Activated T-cell treated with anti-CD3 and anti-CD28 coated beads for 24 hours (primary cell): Measurements from ENCODE around the gene MCTP2.
A peak's percentile ranks its signal among the peaks of the same experiment; 100 is the strongest.

Source experiments
- DNase-seq: peaks from one replicate; pipeline ENCODE4 v3.0.0-alpha.2; 2020; ENCODE audit warnings: low read depth

MCTP2 gene

DNA sequence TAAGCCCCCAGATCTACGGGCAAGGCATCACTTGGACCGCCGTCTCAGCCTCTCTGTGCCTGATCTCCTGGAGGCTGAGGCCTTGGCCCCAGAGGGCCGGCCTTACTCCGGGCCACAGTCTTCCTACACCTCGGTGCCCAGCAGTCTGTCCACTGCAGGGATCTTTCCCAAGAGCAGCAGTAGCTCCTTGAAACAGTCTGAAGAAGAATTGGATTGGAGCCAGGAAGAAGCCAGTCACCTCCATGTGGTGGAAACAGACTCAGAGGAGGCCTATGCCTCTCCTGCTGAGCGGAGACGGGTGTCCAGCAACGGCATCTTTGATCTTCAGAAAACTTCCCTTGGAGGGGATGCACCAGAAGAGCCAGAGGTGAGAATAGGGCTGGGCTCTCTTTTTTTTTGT lies 67.0 kb downstream of the MCTP2 start:
- DNase-seq = no peak

DNA sequence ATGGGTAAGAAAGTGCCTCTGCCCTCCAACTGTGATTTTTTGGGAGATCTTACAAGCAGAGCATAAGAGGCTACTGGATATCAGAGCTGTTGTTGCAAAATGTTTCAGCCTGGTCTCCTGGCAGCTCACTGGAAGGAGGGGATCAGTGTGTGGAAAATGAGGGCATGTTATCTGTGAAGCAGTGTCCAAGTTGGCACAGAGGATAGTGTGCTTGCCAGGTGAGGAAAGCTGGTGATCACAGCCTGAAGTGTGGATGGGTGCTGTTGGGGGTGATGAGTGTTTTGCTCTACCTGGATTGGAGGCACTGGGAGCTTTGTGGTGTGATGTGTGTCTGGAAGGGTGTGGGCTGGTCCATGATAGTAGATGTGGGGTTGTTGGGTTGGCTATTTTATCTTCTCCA lies 69.3 kb downstream of the MCTP2 start:
- DNase-seq = no peak

DNA sequence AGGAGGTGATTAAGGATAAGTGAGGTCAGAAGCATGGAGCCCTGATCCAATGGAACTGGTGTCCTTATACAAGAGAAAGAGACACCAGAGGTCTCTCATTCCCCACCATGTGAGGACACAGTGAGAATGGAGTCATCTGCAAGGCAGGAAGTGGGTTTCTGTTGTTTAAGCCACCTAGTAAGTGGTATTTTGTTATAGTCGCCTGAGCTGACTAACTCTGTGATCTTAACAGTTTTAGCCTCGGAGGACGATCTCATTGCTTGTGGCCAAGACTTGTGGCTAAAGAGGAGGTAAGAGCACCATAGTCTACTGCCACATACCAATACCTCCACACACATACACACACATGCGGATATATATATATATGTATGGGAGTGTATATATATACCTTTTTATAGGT lies 73.8 kb downstream of the MCTP2 start:
- DNase-seq = no peak

DNA sequence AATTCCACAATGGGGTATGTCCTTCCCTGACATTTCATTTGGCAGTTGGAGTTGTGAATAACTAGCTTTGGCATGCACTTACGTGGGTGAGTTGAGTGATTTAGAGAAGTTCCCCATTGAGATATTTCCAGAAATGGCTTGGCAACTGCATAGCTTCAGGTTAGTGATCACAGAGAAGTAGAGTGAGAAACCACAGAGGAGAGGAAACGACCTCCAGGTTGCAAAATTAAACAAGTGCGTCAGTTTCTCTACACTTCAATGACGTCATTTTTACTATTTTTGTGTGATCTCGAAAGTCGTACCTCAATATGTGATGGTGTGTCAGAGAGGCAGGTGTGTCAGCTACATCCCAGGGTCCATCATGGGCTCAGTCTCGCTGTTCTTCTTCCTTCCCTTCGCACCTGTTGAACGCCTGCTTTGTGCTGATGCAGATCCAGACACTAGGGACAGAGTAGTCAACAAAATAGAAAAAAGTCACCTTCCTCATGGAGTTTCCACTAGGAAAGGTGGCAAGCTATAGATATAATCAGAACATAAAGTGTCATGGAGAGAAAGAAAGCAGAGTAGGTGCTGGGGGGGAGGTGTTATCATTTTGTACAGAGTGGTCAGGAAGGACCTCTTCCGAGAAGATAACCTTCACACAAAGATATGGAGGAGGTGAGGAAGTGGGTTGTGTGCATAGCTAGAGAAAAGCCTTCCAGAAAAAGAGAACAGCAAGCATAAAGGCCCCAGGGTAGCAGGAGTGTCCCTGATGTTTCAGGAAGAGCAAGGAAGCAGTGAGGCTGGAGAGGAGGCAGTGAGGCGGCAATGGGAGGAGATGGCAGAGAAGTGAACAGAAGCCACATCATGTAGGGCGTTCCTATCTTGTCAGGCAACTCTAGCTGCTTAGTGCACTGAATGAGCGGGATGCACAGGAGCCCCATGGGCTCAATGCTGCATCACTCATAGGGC lies 75.6 kb downstream of the MCTP2 start:
- DNase-seq = no peak

GRCh38 chr15:94312946-94313345 lies 81.6 kb downstream of the MCTP2 start:
- no peak for DNase-seq

DNA sequence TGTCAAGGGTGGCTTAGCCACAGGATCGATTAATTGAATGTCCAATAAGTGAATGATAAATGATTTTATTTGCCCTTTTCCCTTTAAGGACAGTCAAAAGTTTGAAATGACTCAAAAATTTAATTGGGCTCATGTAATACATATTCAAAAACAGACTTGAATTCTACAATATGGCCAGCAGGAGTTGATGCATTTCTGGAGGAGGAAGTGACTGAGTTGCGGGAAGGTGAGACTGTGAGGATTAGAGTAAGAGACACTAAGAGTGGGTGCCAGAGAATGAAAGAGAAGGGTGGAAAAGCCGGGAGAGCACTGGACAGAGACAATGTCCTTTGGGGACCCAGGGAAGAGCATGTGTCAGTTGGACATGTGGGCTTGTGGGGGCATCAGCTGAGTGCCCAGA lies 83.3 kb downstream of the MCTP2 start:
- no peak for DNase-seq

- DNase-seq = no peak
Measured at GRCh38 chr15:94317211-94317610, 85.8 kb downstream of the MCTP2 start.

- no peak for DNase-seq
Measured at GRCh38 chr15:94322141-94322540, 90.8 kb downstream of the MCTP2 start.

- no peak for DNase-seq
Measured at GRCh38 chr15:94323076-94323475, 91.7 kb downstream of the MCTP2 start.

DNA sequence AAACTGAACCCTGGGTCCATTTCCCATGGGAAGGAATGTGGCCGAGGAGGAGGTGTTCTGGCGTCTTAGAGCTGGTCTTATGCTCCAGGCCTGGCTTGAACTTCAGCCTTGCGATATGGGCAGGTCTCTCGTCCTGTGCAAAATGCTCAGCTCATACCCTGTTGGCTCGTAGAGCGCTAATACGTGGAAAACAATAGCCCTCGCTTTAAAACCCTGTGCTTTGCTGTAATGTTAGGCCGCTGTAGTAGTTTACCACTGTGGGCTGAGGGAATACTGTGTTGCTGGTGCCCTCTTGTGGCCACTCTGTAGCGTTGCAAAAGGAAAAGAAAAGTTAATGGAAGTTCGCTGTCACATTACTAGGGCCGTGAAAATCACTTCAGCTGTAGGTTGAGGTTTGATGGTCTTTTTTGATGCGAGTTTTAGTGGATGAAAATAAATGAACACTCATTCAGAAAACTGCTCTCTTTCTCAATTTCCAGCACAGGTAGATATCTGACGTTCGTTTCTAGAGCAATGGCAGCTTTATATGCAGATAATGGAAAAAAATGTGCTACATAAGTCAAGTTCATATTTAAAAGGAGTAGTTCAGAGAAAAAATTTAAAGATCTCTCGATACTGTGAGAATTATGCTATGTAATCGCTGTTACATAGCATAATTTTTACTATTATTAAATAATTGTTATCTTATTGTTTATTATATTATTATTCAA lies 92.9 kb downstream of the MCTP2 start:
- DNase-seq = peak; percentile 44

DNA sequence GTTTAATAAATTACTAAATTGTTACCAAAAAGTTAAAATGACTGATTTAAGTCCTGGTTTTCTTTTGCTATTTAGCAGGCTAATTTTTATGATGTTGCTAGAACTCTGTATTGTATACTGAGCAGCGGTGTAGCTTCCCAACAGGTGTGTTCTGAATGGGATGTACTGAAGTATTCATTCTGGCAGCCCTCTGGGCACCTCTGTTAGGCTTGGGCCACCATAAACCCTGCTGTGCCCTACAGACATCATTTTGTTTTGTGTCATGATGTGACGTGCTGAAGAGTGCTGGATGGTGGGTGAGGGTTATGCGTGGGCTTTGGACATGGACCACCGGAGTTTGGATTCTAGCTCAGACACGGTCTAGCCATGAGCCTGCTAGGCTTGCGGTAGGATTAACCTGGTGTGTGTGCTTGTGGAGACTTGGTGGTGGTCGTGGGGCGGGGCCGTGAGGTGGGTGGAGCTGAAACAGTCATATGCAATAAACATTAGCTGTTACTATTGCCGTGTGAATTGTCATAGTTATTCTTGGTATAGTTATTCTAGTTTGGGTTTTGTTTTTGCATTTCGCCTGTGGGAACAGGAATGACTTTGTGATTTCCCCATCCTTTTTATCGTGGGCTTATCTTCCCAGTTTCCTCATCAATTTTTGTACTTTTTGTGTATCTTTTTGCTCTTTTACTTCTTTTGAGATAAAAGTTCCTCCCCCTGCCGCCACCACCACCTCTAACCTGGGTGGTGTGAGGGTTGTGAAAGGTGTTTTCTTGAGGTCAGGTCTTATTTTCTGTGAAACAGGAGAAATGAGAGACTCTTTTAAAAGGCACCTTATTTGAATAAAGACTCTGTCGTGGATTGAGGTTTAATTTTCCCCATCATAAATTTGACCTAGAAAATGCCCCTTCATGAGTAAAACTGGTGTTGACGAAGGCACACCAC lies 93.7 kb downstream of the MCTP2 start:
- no peak for DNase-seq

GRCh38 chr15:94327356-94327936 lies 96.1 kb downstream of the MCTP2 start:
- no peak for DNase-seq

DNA sequence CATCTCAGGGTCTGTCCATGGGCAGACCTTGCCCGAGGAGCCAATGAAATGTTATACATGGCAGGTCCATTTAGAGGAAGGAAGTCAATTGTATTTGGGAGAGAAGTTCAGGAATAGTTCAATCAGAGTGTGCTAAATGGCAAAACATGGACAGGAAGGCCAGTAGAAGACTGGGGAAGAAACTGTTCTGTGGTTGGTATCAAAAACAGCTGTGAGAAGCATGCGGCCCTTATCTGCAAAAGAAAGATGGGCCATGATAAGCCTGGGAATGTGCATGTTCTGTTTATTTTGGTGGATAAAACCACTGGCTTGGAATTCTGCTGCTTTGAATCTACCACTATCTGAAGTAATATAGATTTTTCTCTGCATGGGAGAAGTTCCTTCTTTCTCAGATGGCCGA lies 100.4 kb downstream of the MCTP2 start:
- no peak for DNase-seq

GRCh38 chr15:94335616-94336015 lies 104.3 kb downstream of the MCTP2 start:
- no peak for DNase-seq

- DNase-seq = no peak
Measured at GRCh38 chr15:94336817-94337467, 105.6 kb downstream of the MCTP2 start.

GRCh38 chr15:94338243-94338846 lies 107.0 kb downstream of the MCTP2 start:
- no peak for DNase-seq

- DNase-seq = no peak
Measured at GRCh38 chr15:94346282-94346681, 114.9 kb downstream of the MCTP2 start.

DNA sequence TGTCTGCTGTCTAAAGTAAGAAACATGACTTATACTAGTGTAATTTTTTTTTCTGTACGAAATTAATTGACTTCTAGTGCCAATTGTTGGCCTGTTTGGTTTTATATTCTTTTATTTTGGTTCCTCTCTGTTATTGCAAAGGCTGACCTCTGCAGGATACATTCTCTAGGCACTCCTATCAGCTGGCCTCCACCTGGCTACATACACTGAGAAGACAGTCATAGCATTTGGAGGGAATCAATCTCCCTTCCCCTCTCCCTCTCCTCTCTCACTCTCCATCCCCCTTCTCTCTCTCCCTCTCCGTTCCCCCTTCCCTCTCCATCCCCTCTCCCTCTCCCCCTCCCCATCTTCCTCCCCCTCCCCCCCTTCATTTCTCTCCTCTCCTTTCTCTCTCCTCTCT lies 116.7 kb downstream of the MCTP2 start:
- no peak for DNase-seq

DNA sequence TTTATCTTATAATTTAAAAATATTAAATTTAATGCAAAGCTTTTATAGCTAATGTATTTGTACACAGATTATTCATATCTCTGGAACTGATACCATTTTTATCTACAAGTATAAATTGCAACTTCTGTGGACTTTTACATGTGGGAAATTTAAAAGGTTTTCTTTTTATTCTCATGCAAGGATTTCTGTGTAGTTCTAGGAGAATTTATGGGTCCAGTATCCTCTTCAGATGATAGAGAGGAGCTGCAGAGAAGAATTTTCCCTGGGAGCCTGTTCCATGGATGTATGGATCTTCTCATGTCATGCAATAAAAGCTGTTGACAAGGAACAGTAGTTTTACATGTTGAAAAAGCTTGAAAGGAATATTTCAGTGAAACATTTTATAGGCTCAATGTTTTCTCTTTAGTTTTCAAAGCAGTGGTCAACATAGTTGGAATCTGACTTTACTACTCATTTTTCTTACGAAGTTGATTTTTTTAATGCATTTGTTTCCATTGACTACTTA lies 119.7 kb downstream of the MCTP2 start:
- no peak for DNase-seq

- DNase-seq = no peak
Measured at GRCh38 chr15:94352636-94353487, 121.5 kb downstream of the MCTP2 start.
